Loucy (cell line): Measurements from ENCODE around the gene SLC25A6.

Source experiments
- EZH2phosphoT487 ChIP-seq: fragments of 200-600 bp; IDR thresholded peaks from 2 replicates; pipeline ENCODE4 v1.6.1; 2018; ENCODE audit warnings: antibody characterized with exemption, mild to moderate bottlenecking, moderate library complexity, borderline replicate concordance
- TF ChIP-seq, protein P1 (sequence below): fragments of 200-600 bp; sonication (generic); conservative IDR thresholded peaks from 2 replicates; pipeline ENCODE4 v1.5.1; 2014; ENCODE audit warnings: mild to moderate bottlenecking, antibody characterized with exemption, low read length

GRCh38 chrX:1430451-1430850, 38.5 kb upstream of the SLC25A6 start:
- TF ChIP-seq, protein P1, sequence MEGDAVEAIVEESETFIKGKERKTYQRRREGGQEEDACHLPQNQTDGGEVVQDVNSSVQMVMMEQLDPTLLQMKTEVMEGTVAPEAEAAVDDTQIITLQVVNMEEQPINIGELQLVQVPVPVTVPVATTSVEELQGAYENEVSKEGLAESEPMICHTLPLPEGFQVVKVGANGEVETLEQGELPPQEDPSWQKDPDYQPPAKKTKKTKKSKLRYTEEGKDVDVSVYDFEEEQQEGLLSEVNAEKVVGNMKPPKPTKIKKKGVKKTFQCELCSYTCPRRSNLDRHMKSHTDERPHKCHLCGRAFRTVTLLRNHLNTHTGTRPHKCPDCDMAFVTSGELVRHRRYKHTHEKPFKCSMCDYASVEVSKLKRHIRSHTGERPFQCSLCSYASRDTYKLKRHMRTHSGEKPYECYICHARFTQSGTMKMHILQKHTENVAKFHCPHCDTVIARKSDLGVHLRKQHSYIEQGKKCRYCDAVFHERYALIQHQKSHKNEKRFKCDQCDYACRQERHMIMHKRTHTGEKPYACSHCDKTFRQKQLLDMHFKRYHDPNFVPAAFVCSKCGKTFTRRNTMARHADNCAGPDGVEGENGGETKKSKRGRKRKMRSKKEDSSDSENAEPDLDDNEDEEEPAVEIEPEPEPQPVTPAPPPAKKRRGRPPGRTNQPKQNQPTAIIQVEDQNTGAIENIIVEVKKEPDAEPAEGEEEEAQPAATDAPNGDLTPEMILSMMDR, result no peak
- no peak for TF ChIP-seq EZH2phosphoT487
